Gastrocnemius medialis (tissue), 4 donors: ENCODE measurements around the gene FAM227B.

Experiments
- POLR2A ChIP-seq, 2 donors: fragments of 450-650 bp; IDR thresholded peaks; one replicate each; pipeline ENCODE4 v1.6.1; 2017; ENCODE audit warnings: antibody characterized with exemption in 2 of 2, mild to moderate bottlenecking in 2 of 2, moderate library complexity in 2 of 2
- TF ChIP-seq, protein P1 (sequence below), 5 experiments: fragments of 450-650 bp in 3 of 5; fragments of 200-600 bp in 2 of 5; sonication (generic) in 2 of 5; IDR thresholded peaks in 4 of 5; conservative IDR thresholded peaks in 1 of 5; 1 replicate in 4 of 5; 2 replicates in 1 of 5; pipeline ENCODE4 v1.5.1; 2016 to 2019; ENCODE audit warnings: antibody characterized with exemption in 5 of 5, mild to moderate bottlenecking in 3 of 5, moderate library complexity in 3 of 5

DNA sequence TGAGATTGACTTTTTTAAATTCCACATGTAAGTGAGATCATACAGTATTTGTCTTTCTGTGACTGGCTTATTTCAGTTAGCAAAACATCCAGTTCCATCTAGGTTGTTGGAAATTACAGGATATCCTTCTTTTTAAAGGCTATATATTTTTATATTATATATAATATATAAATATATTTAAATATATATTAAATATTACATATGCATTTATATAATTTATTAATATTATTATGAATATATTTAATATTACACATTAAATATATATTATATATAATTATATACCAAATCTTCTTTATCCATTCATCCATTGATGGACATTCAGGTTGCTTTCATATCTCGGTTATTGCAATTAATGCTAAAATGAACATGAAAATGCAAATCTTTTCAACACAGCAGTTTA, 49.9 kb downstream of the FAM227B start:
- TF ChIP-seq, protein P1, sequence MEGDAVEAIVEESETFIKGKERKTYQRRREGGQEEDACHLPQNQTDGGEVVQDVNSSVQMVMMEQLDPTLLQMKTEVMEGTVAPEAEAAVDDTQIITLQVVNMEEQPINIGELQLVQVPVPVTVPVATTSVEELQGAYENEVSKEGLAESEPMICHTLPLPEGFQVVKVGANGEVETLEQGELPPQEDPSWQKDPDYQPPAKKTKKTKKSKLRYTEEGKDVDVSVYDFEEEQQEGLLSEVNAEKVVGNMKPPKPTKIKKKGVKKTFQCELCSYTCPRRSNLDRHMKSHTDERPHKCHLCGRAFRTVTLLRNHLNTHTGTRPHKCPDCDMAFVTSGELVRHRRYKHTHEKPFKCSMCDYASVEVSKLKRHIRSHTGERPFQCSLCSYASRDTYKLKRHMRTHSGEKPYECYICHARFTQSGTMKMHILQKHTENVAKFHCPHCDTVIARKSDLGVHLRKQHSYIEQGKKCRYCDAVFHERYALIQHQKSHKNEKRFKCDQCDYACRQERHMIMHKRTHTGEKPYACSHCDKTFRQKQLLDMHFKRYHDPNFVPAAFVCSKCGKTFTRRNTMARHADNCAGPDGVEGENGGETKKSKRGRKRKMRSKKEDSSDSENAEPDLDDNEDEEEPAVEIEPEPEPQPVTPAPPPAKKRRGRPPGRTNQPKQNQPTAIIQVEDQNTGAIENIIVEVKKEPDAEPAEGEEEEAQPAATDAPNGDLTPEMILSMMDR (IDR thresholded peaks at IDR 0.05 in 4 of 5, conservative IDR thresholded peaks at IDR 0.05 in 1 of 5) = no peak
- no peak for TF ChIP-seq POLR2A (IDR thresholded peaks at IDR 0.05)
